ENCODE measurements around the gene KCNK18.

DNA sequence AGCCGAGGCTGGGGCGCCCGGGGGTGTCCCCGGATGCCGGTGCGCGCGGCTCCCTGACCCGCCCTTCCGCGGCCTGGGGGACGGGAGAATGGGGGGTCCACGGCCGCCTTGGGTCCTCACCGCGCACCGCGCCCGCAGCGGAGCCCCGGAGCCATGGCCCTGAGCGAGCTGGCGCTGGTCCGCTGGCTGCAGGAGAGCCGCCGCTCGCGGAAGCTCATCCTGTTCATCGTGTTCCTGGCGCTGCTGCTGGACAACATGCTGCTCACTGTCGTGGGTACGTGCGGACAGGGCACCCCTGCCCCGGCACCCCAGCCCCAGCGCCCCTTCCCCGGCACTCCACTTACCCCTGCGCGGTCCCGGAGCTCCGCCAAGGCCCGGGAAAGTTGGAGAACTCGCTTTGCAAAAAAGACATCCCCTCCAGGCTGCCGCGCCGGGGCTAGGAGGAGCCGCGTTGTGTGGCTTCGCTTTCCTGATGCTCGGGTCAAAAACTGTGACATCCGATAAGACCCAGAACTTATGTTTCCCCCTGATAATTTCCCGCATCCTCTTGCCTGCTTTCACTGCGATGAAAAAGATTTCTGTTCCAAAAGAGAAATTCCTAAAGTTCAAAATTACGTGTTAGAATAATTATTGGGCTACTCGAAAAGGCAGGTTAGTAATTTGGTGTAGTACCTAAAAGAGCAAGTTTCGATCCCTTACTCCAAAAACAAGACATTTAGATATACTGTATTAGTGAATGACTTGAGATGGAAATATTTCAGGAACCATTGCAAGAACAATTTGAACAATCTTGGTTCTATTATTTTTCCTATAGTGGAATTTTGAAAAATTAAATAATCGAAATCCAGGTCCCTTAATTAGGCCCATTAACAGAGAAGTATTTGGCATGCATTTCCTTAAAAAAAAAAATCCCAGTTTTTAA is 44.5 kb downstream of the KCNK18 start:
- no peak for TF ChIP-seq CTCF (IDR thresholded peaks at IDR 0.05)
- no peak for TF ChIP-seq POLR2A (IDR thresholded peaks at IDR 0.05)

Data from upper lobe of left lung (tissue), 4 donors.